Transverse colon (tissue), 4 donors: ENCODE data around the gene ARL9.

ENCODE experiments used
- POLR2A ChIP-seq: fragments of 450-650 bp; IDR thresholded peaks from one replicate; pipeline ENCODE4 v1.6.1; 2016; ENCODE audit warnings: antibody characterized with exemption, mild to moderate bottlenecking, moderate library complexity
- POLR2AphosphoS5 ChIP-seq, 3 donors: sonication (generic); formaldehyde crosslinking; IDR thresholded peaks; one replicate each; pipeline ENCODE4 v1.6.1; 2016; ENCODE audit warnings: antibody characterized with exemption in 3 of 3
- TF ChIP-seq, protein P1 (sequence below), 5 experiments: fragments of 200-600 bp in 3 of 5; fragments of 450-650 bp in 2 of 5; sonication (generic) in 3 of 5; IDR thresholded peaks; 1 replicate in 2 of 5; 2 replicates in 3 of 5; pipeline ENCODE4 v1.5.1; 2016 to 2017; ENCODE audit warnings: antibody characterized with exemption in 5 of 5, inconsistent platforms in 3 of 5, mild to moderate bottlenecking in 2 of 5, moderate library complexity in 1 of 5

DNA sequence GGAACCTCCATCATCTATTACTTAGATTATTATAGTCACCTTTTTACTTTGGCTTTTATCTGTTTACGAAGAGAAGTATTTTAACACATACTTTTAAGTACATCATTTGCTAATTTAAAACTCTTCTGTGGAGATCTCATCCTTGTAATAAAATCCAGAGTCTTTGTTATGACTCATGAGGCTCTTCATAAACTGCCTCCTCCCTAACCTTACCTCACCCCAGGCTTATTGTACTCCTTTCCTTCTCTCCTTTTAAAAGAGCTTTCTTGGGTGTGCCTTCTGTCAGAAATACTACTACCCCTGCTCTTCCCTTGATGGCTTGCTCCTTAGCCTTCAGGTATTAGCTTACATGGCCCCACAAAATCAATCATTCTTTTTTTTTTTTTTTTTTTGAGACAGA, 6.6 kb downstream of the ARL9 start:
- TF ChIP-seq POLR2A (no peak), POLR2AphosphoS5 (IDR thresholded peaks at IDR 0.05) (no peak)
- TF ChIP-seq, protein P1, sequence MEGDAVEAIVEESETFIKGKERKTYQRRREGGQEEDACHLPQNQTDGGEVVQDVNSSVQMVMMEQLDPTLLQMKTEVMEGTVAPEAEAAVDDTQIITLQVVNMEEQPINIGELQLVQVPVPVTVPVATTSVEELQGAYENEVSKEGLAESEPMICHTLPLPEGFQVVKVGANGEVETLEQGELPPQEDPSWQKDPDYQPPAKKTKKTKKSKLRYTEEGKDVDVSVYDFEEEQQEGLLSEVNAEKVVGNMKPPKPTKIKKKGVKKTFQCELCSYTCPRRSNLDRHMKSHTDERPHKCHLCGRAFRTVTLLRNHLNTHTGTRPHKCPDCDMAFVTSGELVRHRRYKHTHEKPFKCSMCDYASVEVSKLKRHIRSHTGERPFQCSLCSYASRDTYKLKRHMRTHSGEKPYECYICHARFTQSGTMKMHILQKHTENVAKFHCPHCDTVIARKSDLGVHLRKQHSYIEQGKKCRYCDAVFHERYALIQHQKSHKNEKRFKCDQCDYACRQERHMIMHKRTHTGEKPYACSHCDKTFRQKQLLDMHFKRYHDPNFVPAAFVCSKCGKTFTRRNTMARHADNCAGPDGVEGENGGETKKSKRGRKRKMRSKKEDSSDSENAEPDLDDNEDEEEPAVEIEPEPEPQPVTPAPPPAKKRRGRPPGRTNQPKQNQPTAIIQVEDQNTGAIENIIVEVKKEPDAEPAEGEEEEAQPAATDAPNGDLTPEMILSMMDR (IDR thresholded peaks at IDR 0.05) = no peak
